Stimulated activated naive CD8-positive, alpha-beta T cell treated with anti-CD3 and anti-CD28 coated beads, Interleukin-15, amount 100 ng/mL, for 72 hours (primary cell): ENCODE results near the gene OLFM1.
A peak's percentile ranks its signal among the peaks of the same experiment; 100 is the strongest.

Experiments
- ATAC-seq: fragments of 150-1000 bp; cut with Tn5 transposase; 2 replicates; pipeline ENCODE4 v1.10.0; 2021; ENCODE audit warnings: mild to moderate bottlenecking, moderate library complexity
- DNase-seq, 2 donors: peaks; one replicate each; pipeline ENCODE4 v3.0.0; 2021 to 2022
- H3K27ac Mint-ChIP-seq, 2 donors: one replicate each; pipeline ENCODE4 v1.8.0; 2022; ENCODE audit warnings: mild to moderate bottlenecking in 2 of 2, mixed read lengths in 2 of 2, moderate library complexity in 2 of 2
- H3K27me3 Mint-ChIP-seq: one replicate; pipeline ENCODE4 v1.8.0; 2022; ENCODE audit warnings: mixed read lengths
- H3K4me1 Mint-ChIP-seq: one replicate; pipeline ENCODE4 v1.8.0; 2022; ENCODE audit warnings: mild to moderate bottlenecking, mixed read lengths
- H3K4me3 Mint-ChIP-seq, 2 donors: one replicate each; pipeline ENCODE4 v1.8.0; 2022; ENCODE audit warnings: mild to moderate bottlenecking in 2 of 2, mixed read lengths in 2 of 2, moderate library complexity in 1 of 2
- H3K9me3 Mint-ChIP-seq, 2 donors: one replicate each; pipeline ENCODE4 v1.8.0; 2022; ENCODE audit warnings: mixed read lengths in 2 of 2

OLFM1 gene

GRCh38 chr9:135069558-135070197 lies 17.8 kb upstream of the OLFM1 start:
- no peak overlapping the region for H3K4me3 Mint-ChIP-seq
- DNase-seq, result no peak

GRCh38 chr9:135070198-135070951 lies 17.1 kb upstream of the OLFM1 start:
- Mint-ChIP-seq H3K4me3 (no peak overlapping the region), H3K4me1 (no peaks in the 10 kb centered on the region), H3K27ac (peak overlapping the region; percentile 31 to 63), H3K9me3 (peaks cover 0 to 9% of the 10 kb centered on the region in 2 donors), H3K27me3 (peaks cover 69% of the 10 kb centered on the region)
- ATAC-seq, result no peak
- no peak for DNase-seq

More at GRCh38 chr9:135069558-135070197, 17.8 kb upstream of the OLFM1 start:
- H3K4me1 Mint-ChIP-seq, result no peaks in the 10 kb centered on the region
- no peak overlapping the region for H3K27ac Mint-ChIP-seq
- peaks cover 65% of the 10 kb centered on the region for H3K27me3 Mint-ChIP-seq
- H3K9me3 Mint-ChIP-seq, result peaks cover under 1 to 12% of the 10 kb centered on the region in 2 donors
- ATAC-seq, result no peak

GRCh38 chr9:135070964-135071735 lies 16.3 kb upstream of the OLFM1 start:
- H3K27ac Mint-ChIP-seq, result no peak overlapping the region
- no peak overlapping the region for H3K4me3 Mint-ChIP-seq
- no peak for ATAC-seq
- peaks cover 65% of the 10 kb centered on the region for H3K27me3 Mint-ChIP-seq
- H3K4me1 Mint-ChIP-seq, result no peaks in the 10 kb centered on the region
- H3K9me3 Mint-ChIP-seq, result peaks cover 0 to under 1% of the 10 kb centered on the region in 2 donors
- no peak for DNase-seq

- ATAC-seq (no peak), DNase-seq (no peak)
- Mint-ChIP-seq H3K27ac (no peak overlapping the region), H3K27me3 (peaks cover 78% of the 10 kb centered on the region), H3K4me3 (no peak overlapping the region), H3K9me3 (no peaks in the 10 kb centered on the region), H3K4me1 (no peaks in the 10 kb centered on the region)
Measured at GRCh38 chr9:135073081-135073740, 14.3 kb upstream of the OLFM1 start.

- Mint-ChIP-seq H3K27ac (no peak overlapping the region), H3K4me1 (no peaks in the 10 kb centered on the region), H3K9me3 (no peaks in the 10 kb centered on the region), H3K4me3 (no peak overlapping the region), H3K27me3 (peaks cover 78% of the 10 kb centered on the region)
- DNase-seq (no peak), ATAC-seq (no peak)
Measured at GRCh38 chr9:135073741-135074305, 13.6 kb upstream of the OLFM1 start.

- Mint-ChIP-seq H3K4me1 (no peaks in the 10 kb centered on the region), H3K27ac (no peak overlapping the region), H3K27me3 (peaks cover 77% of the 10 kb centered on the region), H3K9me3 (no peaks in the 10 kb centered on the region), H3K4me3 (peak overlapping the region in 1 of 2 donors; percentile 3)
- DNase-seq (no peak), ATAC-seq (no peak)
Measured at GRCh38 chr9:135074354-135075233, 12.9 kb upstream of the OLFM1 start.

GRCh38 chr9:135075234-135076142 lies 12.0 kb upstream of the OLFM1 start:
- Mint-ChIP-seq H3K27ac (no peak overlapping the region), H3K4me1 (no peaks in the 10 kb centered on the region), H3K9me3 (no peaks in the 10 kb centered on the region), H3K27me3 (peaks cover 68% of the 10 kb centered on the region), H3K4me3 (no peak overlapping the region)
- no peak for DNase-seq
- no peak for ATAC-seq

- Mint-ChIP-seq H3K27ac (no peak overlapping the region), H3K4me3 (no peak overlapping the region), H3K9me3 (no peaks in the 10 kb centered on the region), H3K4me1 (no peaks in the 10 kb centered on the region), H3K27me3 (peaks cover 65% of the 10 kb centered on the region)
- DNase-seq, result no peak
- ATAC-seq, result no peak
Measured at GRCh38 chr9:135076143-135076875, 11.2 kb upstream of the OLFM1 start.

- DNase-seq (no peak), ATAC-seq (no peak)
- no peak overlapping the region for H3K4me3 Mint-ChIP-seq
- no peaks in the 10 kb centered on the region for H3K9me3 Mint-ChIP-seq
- H3K27ac Mint-ChIP-seq, result no peak overlapping the region
- peaks cover 65% of the 10 kb centered on the region for H3K27me3 Mint-ChIP-seq
- H3K4me1 Mint-ChIP-seq, result no peaks in the 10 kb centered on the region
Measured at GRCh38 chr9:135076876-135077430, 10.5 kb upstream of the OLFM1 start.

- Mint-ChIP-seq H3K27me3 (peaks cover 63% of the 10 kb centered on the region), H3K9me3 (no peaks in the 10 kb centered on the region), H3K4me3 (no peak overlapping the region), H3K27ac (no peak overlapping the region), H3K4me1 (no peaks in the 10 kb centered on the region)
- ATAC-seq, result no peak
- no peak for DNase-seq
Measured at GRCh38 chr9:135077497-135078200, 9.8 kb upstream of the OLFM1 start.

GRCh38 chr9:135078361-135078821 lies 9.1 kb upstream of the OLFM1 start:
- Mint-ChIP-seq H3K27me3 (peaks cover 62% of the 10 kb centered on the region), H3K4me3 (no peak overlapping the region), H3K4me1 (no peaks in the 10 kb centered on the region), H3K9me3 (no peaks in the 10 kb centered on the region), H3K27ac (no peak overlapping the region)
- ATAC-seq, result no peak
- no peak for DNase-seq

GRCh38 chr9:135079018-135079417 lies 8.4 kb upstream of the OLFM1 start:
- H3K9me3 Mint-ChIP-seq, result no peaks in the 10 kb centered on the region
- peaks cover 59% of the 10 kb centered on the region for H3K27me3 Mint-ChIP-seq
- ATAC-seq, result no peak
- DNase-seq, result no peak
- no peak overlapping the region for H3K4me3 Mint-ChIP-seq
- no peaks in the 10 kb centered on the region for H3K4me1 Mint-ChIP-seq
- peak overlapping the region in 1 of 2 donors; percentile 85 for H3K27ac Mint-ChIP-seq
